T-helper 17 cell (primary cell): ENCODE data around the gene AIFM1. TPM values are rescaled to one million over a fixed set of nuclear protein-coding genes. Genes with fewer than 3 reads are reported as not detected.
A peak's percentile ranks its signal among the peaks of the same experiment; 100 is the strongest.

Experiments
- ATAC-seq: fragments of 150-1000 bp; cut with Tn5 transposase; 2 replicates; pipeline ENCODE4 v1.10.0; 2021; ENCODE audit warnings: mild to moderate bottlenecking, moderate library complexity
- DNase-seq, 3 donors: peaks; one replicate each; pipeline versions ENCODE4 v3.0.0 to v3.0.0-alpha.2; 2020 to 2021
- H3K9me3 ChIP-seq: one replicate; pipeline ENCODE4 v1.7.0; 2013; ENCODE audit warnings: low read length, mild to moderate bottlenecking; ENCODE audit not compliant: control insufficient read depth, poor library complexity, severe bottlenecking
- H3K27ac Mint-ChIP-seq: one replicate; pipeline ENCODE4 v1.8.0; 2022; ENCODE audit warnings: mild to moderate bottlenecking, moderate library complexity, mixed read lengths
- H3K27me3 Mint-ChIP-seq: one replicate; pipeline ENCODE4 v1.8.0; 2022; ENCODE audit warnings: mixed read lengths
- H3K36me3 Mint-ChIP-seq: one replicate; pipeline ENCODE4 v1.8.0; 2022; ENCODE audit warnings: low read depth, mixed read lengths
- H3K4me1 Mint-ChIP-seq: one replicate; pipeline ENCODE4 v1.8.0; 2022; ENCODE audit warnings: mild to moderate bottlenecking, mixed read lengths
- H3K4me3 Mint-ChIP-seq: one replicate; pipeline ENCODE4 v1.8.0; 2022; ENCODE audit warnings: mild to moderate bottlenecking, moderate library complexity, mixed read lengths
- total RNA-seq, 4 donors: library from RNA in 2 of 4; stranded (reverse) in 2 of 4; gene quantifications; one replicate each; pipeline ENCODE4 v1.2.3 and lab custom pipeline; 2022 to 2026

AIFM1 gene
- total RNA-seq, 2 donors from 2014 or later: 14.7 to 14.8 TPM

GRCh38 chrX:130176942-130177341 is 11.3 kb upstream of the AIFM1 start:
- Mint-ChIP-seq H3K27ac (peak overlapping the region; percentile 69), H3K4me1 (peaks cover 29% of the 10 kb centered on the region), H3K4me3 (peak overlapping the region; percentile 67), H3K36me3 (no peaks in the 10 kb centered on the region), H3K27me3 (no peaks in the 10 kb centered on the region)
- ATAC-seq (no peak), DNase-seq (no peak)
- no peaks in the 10 kb centered on the region for H3K9me3 ChIP-seq

GRCh38 chrX:130176354-130176776 is 10.7 kb upstream of the AIFM1 start:
- ATAC-seq (no peak), DNase-seq (no peak)
- no peaks in the 10 kb centered on the region for H3K9me3 ChIP-seq
- Mint-ChIP-seq H3K36me3 (no peaks in the 10 kb centered on the region), H3K27ac (peak overlapping the region; percentile 69), H3K4me1 (peaks cover 29% of the 10 kb centered on the region), H3K27me3 (no peaks in the 10 kb centered on the region), H3K4me3 (peak overlapping the region; percentile 67)

GRCh38 chrX:130174937-130175336 is 9.3 kb upstream of the AIFM1 start:
- H3K9me3 ChIP-seq: no peaks in the 10 kb centered on the region
- Mint-ChIP-seq H3K4me1 (peaks cover 32% of the 10 kb centered on the region), H3K36me3 (no peaks in the 10 kb centered on the region), H3K27ac (peak overlapping the region; percentile 75), H3K4me3 (no peak overlapping the region), H3K27me3 (no peaks in the 10 kb centered on the region)
- ATAC-seq: no peak
- DNase-seq: no peak

- Mint-ChIP-seq H3K4me1 (peaks cover 28% of the 10 kb centered on the region), H3K27me3 (no peaks in the 10 kb centered on the region), H3K27ac (peak overlapping the region; percentile 75), H3K4me3 (peak overlapping the region; percentile 90), H3K36me3 (no peaks in the 10 kb centered on the region)
- no peaks in the 10 kb centered on the region for H3K9me3 ChIP-seq
- no peak for DNase-seq
- no peak for ATAC-seq
Observed at GRCh38 chrX:130174045-130174704, 8.5 kb upstream of the AIFM1 start.

- H3K4me1 Mint-ChIP-seq: peaks cover 28% of the 10 kb centered on the region
Observed at GRCh38 chrX:130173190-130173895, 7.7 kb upstream of the AIFM1 start.

GRCh38 chrX:130172127-130172845 is 6.6 kb upstream of the AIFM1 start:
- no peaks in the 10 kb centered on the region for H3K9me3 ChIP-seq
- Mint-ChIP-seq H3K27ac (peak overlapping the region; percentile 19), H3K4me3 (peak overlapping the region; percentile 90), H3K36me3 (no peaks in the 10 kb centered on the region), H3K4me1 (peaks cover 25% of the 10 kb centered on the region), H3K27me3 (no peaks in the 10 kb centered on the region)
- DNase-seq: no peak
- no peak for ATAC-seq

More at GRCh38 chrX:130173190-130173895, 7.7 kb upstream of the AIFM1 start:
- no peaks in the 10 kb centered on the region for H3K9me3 ChIP-seq
- DNase-seq (no peak), ATAC-seq (no peak)
- H3K27me3 Mint-ChIP-seq: no peaks in the 10 kb centered on the region
- H3K4me3 Mint-ChIP-seq: peak overlapping the region; percentile 90
- H3K36me3 Mint-ChIP-seq: no peaks in the 10 kb centered on the region
- H3K27ac Mint-ChIP-seq: peak overlapping the region; percentile 75

GRCh38 chrX:130171446-130172126 is 5.9 kb upstream of the AIFM1 start, which contains the start of gene RAB33A:
Gene RAB33A, plus strand, starts transcription at chrX:130171962. Its CDS starts 101 bp downstream, at chrX:130172063.
- H3K27ac Mint-ChIP-seq: peak within 1 kb of the TSS; percentile 75
- peaks cover 29% of the 10 kb centered on the region for H3K4me1 Mint-ChIP-seq
- no peaks in the 10 kb centered on the region for H3K36me3 Mint-ChIP-seq
- DNase-seq (peak; percentile 16 to 39 (median 28)), ATAC-seq (peak; percentile 69)
- H3K9me3 ChIP-seq: no peaks in the 10 kb centered on the region
- H3K27me3 Mint-ChIP-seq: no peaks in the 10 kb centered on the region
- peak within 1 kb of the TSS; percentile 90 for H3K4me3 Mint-ChIP-seq

- H3K4me1 Mint-ChIP-seq: peaks cover 24% of the 10 kb centered on the region
- H3K27ac Mint-ChIP-seq: peak overlapping the region; percentile 67
- DNase-seq: peak; percentile 26 to 52 (median 43)
- H3K27me3 Mint-ChIP-seq: no peaks in the 10 kb centered on the region
- H3K36me3 Mint-ChIP-seq: no peaks in the 10 kb centered on the region
- H3K9me3 ChIP-seq: no peaks in the 10 kb centered on the region
- ATAC-seq: peak; percentile 74
- peak overlapping the region; percentile 90 for H3K4me3 Mint-ChIP-seq
Observed at GRCh38 chrX:130170752-130171445, 5.3 kb upstream of the AIFM1 start.

GRCh38 chrX:130167040-130167439 is 1.4 kb upstream of the AIFM1 start:
- peak overlapping the region; percentile 94 for H3K4me3 Mint-ChIP-seq
- no peaks in the 10 kb centered on the region for H3K36me3 Mint-ChIP-seq
- no peaks in the 10 kb centered on the region for H3K9me3 ChIP-seq
- DNase-seq (no peak), ATAC-seq (no peak)
- peak overlapping the region; percentile 84 for H3K27ac Mint-ChIP-seq
- H3K27me3 Mint-ChIP-seq: no peaks in the 10 kb centered on the region
- H3K4me1 Mint-ChIP-seq: peaks cover 15% of the 10 kb centered on the region

GRCh38 chrX:130166503-130166777 is 799 bp upstream of the AIFM1 start:
- peaks cover 17% of the 10 kb centered on the region for H3K4me1 Mint-ChIP-seq
- no peak for DNase-seq
- H3K27me3 Mint-ChIP-seq: no peaks in the 10 kb centered on the region
- no peak for ATAC-seq
- peak overlapping the region; percentile 84 for H3K27ac Mint-ChIP-seq
- no peaks in the 10 kb centered on the region for H3K36me3 Mint-ChIP-seq
- no peaks in the 10 kb centered on the region for H3K9me3 ChIP-seq
- H3K4me3 Mint-ChIP-seq: peak overlapping the region; percentile 94

GRCh38 chrX:130165181-130165702 is 399 bp downstream of the AIFM1 start:
- no peaks in the 10 kb centered on the region for H3K36me3 Mint-ChIP-seq
- H3K4me1 Mint-ChIP-seq: peaks cover 14% of the 10 kb centered on the region
- peak overlapping the region; percentile 84 for H3K27ac Mint-ChIP-seq
- no peaks in the 10 kb centered on the region for H3K9me3 ChIP-seq
- no peaks in the 10 kb centered on the region for H3K27me3 Mint-ChIP-seq
- ATAC-seq (peak; percentile 50), DNase-seq (no peak)
- H3K4me3 Mint-ChIP-seq: peak overlapping the region; percentile 94

- no peak for ATAC-seq
- Mint-ChIP-seq H3K36me3 (no peaks in the 10 kb centered on the region), H3K4me3 (peak overlapping the region; percentile 52), H3K27ac (peak overlapping the region; percentile 9), H3K4me1 (peaks cover 18% of the 10 kb centered on the region), H3K27me3 (no peaks in the 10 kb centered on the region)
- H3K9me3 ChIP-seq: no peaks in the 10 kb centered on the region
- DNase-seq: no peak
Observed at GRCh38 chrX:130163398-130163797, 2.2 kb downstream of the AIFM1 start.
